ENCODE measurements around the gene DRAXIN.
A peak's percentile ranks its signal among the peaks of the same experiment; 100 is the strongest.

DRAXIN gene

DNA sequence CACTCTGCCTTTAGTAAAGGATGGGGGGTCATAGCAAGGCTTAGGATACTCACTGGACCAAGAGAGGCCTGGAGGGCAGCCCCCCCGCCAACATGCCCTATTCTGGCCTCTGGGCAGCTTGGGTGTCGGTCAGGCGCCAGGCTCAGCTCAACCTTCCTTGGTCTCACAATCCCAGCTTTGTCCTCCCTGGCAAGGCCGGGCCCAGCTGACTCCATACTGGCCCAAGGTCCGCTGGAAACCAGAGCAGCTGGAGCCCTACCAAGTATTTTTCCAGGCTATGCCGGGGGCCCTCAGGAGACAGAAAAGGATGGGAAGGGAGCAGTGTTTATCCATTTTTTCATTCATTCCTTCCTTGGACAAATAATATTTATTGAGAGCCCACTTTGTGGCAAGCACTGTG is 43.5 kb upstream of the DRAXIN start:
- no peak for TF ChIP-seq EZH2 (IDR thresholded peaks at IDR 0.05)
- no peak for TF ChIP-seq FOXP2 (optimal IDR thresholded peaks at IDR 0.05; ENCODE audit: control extremely low read depth, extremely low read length, insufficient read depth)
- no peak for TF ChIP-seq POLR2AphosphoS5 (IDR thresholded peaks at IDR 0.05; ENCODE audit: borderline replicate concordance, low read depth, low read length)
- Histone ChIP-seq H3K9me3 (ENCODE audit: low read depth, low read length) (no peaks in the 10 kb centered on the region), H3K36me3 (ENCODE audit: insufficient read depth, low read length) (no peaks in the 10 kb centered on the region), H3K27ac (no peak overlapping the region), H3K9ac (ENCODE audit: insufficient read length) (no peak overlapping the region), H3K4me3 (no peak overlapping the region)
- DNase-seq (ENCODE audit: low read depth, low spot score) = no peak

DNA sequence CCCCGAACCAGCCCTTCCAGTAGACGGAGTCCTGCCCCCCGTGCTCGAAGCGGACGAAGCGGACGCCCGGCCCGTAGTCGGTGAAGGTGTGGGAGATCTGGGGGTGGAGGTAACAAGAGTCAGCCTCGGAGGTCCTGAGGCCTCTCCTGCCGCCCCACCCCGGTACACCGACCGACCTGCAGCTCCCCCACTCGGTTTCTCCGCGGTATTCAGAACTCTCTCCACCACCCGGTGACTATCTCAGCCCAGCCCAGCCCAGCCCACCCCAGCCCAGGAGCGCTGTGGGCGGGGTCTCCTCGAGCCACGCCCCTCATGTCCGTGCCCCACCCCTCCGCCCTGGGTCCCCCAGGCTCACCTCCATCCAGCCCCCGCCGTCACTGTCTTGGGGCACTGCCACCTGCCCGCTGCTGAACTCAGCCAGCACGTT is 42.8 kb upstream of the DRAXIN start:
- no peak overlapping the region for H3K9ac ChIP-seq (ENCODE audit: insufficient read length)
- TF ChIP-seq FOXP2 (optimal IDR thresholded peaks at IDR 0.05; ENCODE audit: control extremely low read depth, extremely low read length, insufficient read depth) = no peak
- TF ChIP-seq POLR2AphosphoS5 (IDR thresholded peaks at IDR 0.05; ENCODE audit: borderline replicate concordance, low read depth, low read length) = no peak
- H3K4me3 ChIP-seq = no peak overlapping the region
- DNase-seq (ENCODE audit: low read depth, low spot score) = no peak
- H3K27ac ChIP-seq = no peak overlapping the region
- H3K36me3 ChIP-seq (ENCODE audit: insufficient read depth, low read length) = no peaks in the 10 kb centered on the region
- H3K9me3 ChIP-seq (ENCODE audit: low read depth, low read length) = no peaks in the 10 kb centered on the region

DNA sequence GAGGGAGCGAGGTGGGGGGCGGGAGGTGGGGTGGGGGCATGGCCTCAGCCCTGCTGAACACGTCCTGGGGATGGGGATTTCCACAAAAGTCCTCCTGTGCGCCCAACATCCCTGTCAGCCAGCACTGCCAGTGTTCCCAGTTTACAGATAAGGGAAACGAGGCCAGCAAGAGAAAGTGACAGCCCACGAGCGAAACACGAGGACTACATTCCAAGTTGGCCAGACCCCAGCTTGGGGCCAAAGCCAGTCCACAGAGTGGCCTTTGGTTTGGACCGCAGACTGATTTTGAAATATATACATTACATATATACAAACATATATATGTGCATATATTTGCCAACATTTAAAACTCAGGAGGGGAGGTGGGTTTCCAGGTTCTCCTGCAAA is 42.3 kb upstream of the DRAXIN start:
- Histone ChIP-seq H3K27ac (no peak overlapping the region), H3K9ac (ENCODE audit: insufficient read length) (no peak overlapping the region), H3K4me3 (no peak overlapping the region), H3K9me3 (ENCODE audit: low read depth, low read length) (no peaks in the 10 kb centered on the region), H3K36me3 (ENCODE audit: insufficient read depth, low read length) (no peaks in the 10 kb centered on the region)
- DNase-seq (ENCODE audit: low read depth, low spot score) = no peak
- TF ChIP-seq POLR2AphosphoS5 (IDR thresholded peaks at IDR 0.05; ENCODE audit: borderline replicate concordance, low read depth, low read length) (no peak), FOXP2 (optimal IDR thresholded peaks at IDR 0.05; ENCODE audit: control extremely low read depth, extremely low read length, insufficient read depth) (no peak)

DNA sequence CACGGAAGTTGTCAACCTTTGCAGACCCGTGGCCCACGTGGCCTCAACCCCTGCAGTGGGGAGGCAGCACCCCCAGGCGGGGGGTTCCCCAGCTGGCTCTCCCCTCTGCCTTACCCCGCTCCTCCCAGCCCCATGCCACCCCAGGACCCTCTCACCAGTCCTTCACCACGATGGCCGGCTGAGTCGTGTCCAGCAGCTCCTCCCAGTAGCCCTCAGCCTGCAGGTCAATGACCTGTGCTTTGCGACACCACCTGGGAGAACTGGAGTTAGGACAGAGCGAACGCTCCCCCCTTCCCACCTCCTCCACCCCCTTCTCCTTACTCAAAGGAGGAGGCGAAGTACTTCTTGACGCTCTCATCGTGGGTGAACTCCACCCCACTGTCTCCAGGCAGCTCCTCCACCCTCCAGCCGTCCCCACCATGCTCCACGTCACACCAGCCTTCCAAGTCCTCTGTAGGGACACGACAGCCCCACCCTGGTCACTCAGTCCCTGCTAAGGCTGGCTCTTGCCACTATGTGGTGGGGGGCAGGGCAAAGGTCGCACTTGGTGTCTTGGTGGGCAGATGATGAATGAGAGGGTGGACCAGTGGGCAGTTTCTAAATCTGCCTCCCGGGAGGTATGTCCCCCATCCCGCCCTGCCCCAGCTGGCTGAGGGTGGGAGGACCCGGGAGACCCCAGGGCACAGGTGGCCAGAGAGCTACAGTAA is 41.7 kb upstream of the DRAXIN start:
- peak overlapping the region; percentile 38; the same call in 1 of the 2 replicates for H3K4me3 ChIP-seq
- TF ChIP-seq FOXP2 (optimal IDR thresholded peaks at IDR 0.05; ENCODE audit: control extremely low read depth, extremely low read length, insufficient read depth) (no peak), POLR2AphosphoS5 (IDR thresholded peaks at IDR 0.05; ENCODE audit: borderline replicate concordance, low read depth, low read length) (no peak), EZH2 (IDR thresholded peaks at IDR 0.05) (no peak)
- no peaks in the 10 kb centered on the region for H3K36me3 ChIP-seq (ENCODE audit: insufficient read depth, low read length)
- H3K9me3 ChIP-seq (ENCODE audit: low read depth, low read length) = no peaks in the 10 kb centered on the region
- no peak overlapping the region for H3K27ac ChIP-seq
- DNase-seq (ENCODE audit: low read depth, low spot score) = no peak
- no peak overlapping the region for H3K9ac ChIP-seq (ENCODE audit: insufficient read length)

DNA sequence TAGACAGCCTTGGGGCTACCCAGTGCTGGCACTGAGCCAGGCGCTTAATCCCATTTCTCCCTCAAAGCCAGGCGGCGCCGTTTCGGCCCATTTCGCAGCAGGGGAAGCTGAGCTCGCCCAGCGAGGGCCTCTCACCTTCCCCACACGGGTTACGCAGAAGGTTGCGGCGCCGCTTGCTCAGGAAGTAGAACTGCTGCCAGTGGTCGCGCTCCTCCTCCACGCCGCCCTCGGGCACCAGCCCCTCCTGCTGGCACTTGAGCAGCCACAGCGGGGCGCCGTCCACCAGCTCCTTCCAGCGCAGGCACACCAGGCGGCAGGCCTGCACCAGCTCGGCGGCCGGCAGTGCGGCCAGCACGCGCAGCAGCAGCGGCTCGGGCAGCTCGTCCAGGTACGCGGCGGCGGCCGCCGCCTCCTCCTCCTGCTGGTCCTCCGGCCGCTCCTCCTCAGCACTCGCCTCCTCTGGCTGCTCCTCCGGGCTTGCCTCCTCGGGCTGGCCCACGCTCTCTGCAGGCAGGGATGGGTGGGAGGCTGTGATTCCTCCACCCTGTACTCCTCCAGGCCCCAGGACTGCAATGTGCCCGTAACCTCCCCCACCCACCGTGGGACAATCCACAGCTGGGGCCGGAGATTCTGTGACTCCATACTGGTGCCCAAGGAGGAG is 41.0 kb upstream of the DRAXIN start:
- DNase-seq (ENCODE audit: low read depth, low spot score) = no peak
- peak overlapping the region; percentile 38; the same call in 1 of the 2 replicates for H3K4me3 ChIP-seq
- no peaks in the 10 kb centered on the region for H3K9me3 ChIP-seq (ENCODE audit: low read depth, low read length)
- H3K27ac ChIP-seq = no peak overlapping the region
- H3K36me3 ChIP-seq (ENCODE audit: insufficient read depth, low read length) = no peaks in the 10 kb centered on the region
- TF ChIP-seq FOXP2 (optimal IDR thresholded peaks at IDR 0.05; ENCODE audit: control extremely low read depth, extremely low read length, insufficient read depth) (no peak), EZH2 (IDR thresholded peaks at IDR 0.05) (no peak), POLR2AphosphoS5 (IDR thresholded peaks at IDR 0.05; ENCODE audit: borderline replicate concordance, low read depth, low read length) (no peak)
- H3K9ac ChIP-seq (ENCODE audit: insufficient read length) = no peak overlapping the region

DNA sequence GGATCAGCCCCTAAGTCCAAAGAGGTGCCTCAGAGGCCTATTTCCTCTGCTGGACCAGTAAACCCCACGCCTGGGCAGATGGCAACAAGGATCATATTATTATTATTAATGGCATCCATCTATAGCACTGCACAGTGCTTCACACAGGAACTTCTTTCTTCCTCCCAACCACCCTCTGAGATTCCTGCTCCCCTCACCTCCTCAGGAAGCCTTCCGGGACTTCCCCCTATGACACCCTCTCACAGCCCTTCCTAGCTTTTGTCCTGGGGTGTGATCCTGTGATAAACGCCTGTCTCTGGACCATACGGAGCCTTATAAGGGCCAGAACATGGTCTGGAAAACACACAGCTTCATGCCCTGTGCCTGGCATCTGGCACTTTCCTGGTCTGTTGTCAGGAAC is 40.5 kb upstream of the DRAXIN start:
- H3K27ac ChIP-seq = no peak overlapping the region
- no peak for DNase-seq (ENCODE audit: low read depth, low spot score)
- no peak overlapping the region for H3K4me3 ChIP-seq
- no peaks in the 10 kb centered on the region; the same call in 1 of the 2 replicates for H3K36me3 ChIP-seq (ENCODE audit: insufficient read depth, low read length)
- H3K9me3 ChIP-seq (ENCODE audit: low read depth, low read length) = no peaks in the 10 kb centered on the region
- TF ChIP-seq POLR2AphosphoS5 (IDR thresholded peaks at IDR 0.05; ENCODE audit: borderline replicate concordance, low read depth, low read length) = no peak
- TF ChIP-seq EZH2 (IDR thresholded peaks at IDR 0.05) = no peak
- no peak for TF ChIP-seq FOXP2 (optimal IDR thresholded peaks at IDR 0.05; ENCODE audit: control extremely low read depth, extremely low read length, insufficient read depth)
- H3K9ac ChIP-seq (ENCODE audit: insufficient read length) = no peak overlapping the region

DNA sequence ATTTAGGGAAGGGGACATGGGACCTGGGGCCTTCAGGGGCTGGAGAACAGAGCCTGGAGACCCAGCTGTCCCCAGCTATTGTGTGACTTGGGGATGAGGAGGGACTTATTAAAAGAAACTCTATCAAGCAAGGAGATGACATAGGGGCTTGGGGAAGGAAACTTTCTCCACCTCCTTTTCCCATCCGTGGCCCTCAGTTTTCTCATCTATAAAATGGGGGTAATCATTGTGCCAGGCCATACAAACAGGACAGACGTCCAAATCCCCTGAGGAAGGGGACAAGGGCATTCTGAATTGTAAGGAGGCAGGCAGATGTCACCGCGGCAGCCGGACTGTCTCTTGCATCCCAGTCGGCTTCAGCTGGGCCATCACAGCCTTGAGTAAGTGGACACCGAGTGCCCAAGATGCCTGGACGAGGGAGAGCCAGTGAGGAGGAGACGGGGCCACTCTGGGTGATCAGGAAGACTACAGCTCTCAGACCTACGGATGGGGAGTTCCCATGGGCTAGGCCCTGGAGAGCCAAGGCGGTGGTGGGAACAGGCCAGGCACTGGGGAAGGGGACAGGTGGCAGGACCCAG is 39.2 kb upstream of the DRAXIN start:
- no peak overlapping the region for H3K4me3 ChIP-seq
- no peak overlapping the region for H3K27ac ChIP-seq
- no peak for DNase-seq (ENCODE audit: low read depth, low spot score)
- no peaks in the 10 kb centered on the region for H3K9me3 ChIP-seq (ENCODE audit: low read depth, low read length)
- no peak for TF ChIP-seq EZH2 (IDR thresholded peaks at IDR 0.05)
- no peak for TF ChIP-seq POLR2AphosphoS5 (IDR thresholded peaks at IDR 0.05; ENCODE audit: borderline replicate concordance, low read depth, low read length)
- no peak for TF ChIP-seq FOXP2 (optimal IDR thresholded peaks at IDR 0.05; ENCODE audit: control extremely low read depth, extremely low read length, insufficient read depth)
- H3K36me3 ChIP-seq (ENCODE audit: insufficient read depth, low read length) = peaks cover 7% of the 10 kb centered on the region; the same call in 1 of the 2 replicates
- H3K9ac ChIP-seq (ENCODE audit: insufficient read length) = no peak overlapping the region

DNA sequence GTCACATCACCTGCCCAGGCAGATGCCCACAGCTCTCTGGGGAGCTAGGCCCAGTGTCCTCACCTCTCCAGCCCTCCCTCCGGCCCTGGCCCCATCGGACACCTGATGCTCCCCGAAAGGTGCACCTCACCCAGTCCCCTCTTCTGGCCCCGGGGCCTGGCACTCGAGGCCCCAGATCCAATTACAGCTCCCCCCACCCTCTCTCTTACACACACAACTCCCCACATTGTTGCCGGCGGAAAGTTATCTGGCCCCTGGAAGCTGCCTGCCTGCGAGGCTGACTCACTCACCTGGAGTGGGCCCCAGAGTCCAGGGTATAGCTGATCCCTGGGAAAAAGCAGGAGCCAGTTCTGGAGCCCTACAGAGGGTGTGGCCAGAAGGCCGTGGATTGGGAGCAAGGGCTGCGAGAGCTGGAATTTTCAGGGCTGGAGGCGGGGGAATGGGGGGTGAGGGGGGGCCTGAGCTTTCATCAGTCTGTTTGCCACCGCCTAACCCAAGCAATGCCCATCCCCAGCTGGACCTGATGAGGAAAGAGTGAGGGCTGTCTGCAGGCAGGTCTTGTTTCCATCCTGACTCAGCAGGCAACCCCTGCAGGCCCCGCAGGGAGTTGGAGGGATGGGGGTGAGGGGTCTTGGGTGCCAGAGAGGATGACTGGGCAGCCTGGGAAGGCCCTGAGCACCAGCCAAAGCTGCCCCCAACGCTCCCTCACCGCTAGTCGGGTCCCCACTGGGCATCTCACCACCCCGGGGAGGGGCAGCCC is 38.2 kb upstream of the DRAXIN start:
- no peak overlapping the region for H3K27ac ChIP-seq

More for the DNA sequence above, 38.2 kb upstream of the DRAXIN start:
- TF ChIP-seq FOXP2 (optimal IDR thresholded peaks at IDR 0.05; ENCODE audit: control extremely low read depth, extremely low read length, insufficient read depth) = no peak
- no peak for DNase-seq (ENCODE audit: low read depth, low spot score)
- H3K36me3 ChIP-seq (ENCODE audit: insufficient read depth, low read length) = peaks cover 10% of the 10 kb centered on the region; the same call in 1 of the 2 replicates
- no peak overlapping the region for H3K9ac ChIP-seq (ENCODE audit: insufficient read length)
- no peaks in the 10 kb centered on the region for H3K9me3 ChIP-seq (ENCODE audit: low read depth, low read length)
- H3K4me3 ChIP-seq = no peak overlapping the region

Measured in SK-N-MC (cell line).